Neural progenitor cell (in vitro differentiated cells): ENCODE data around the gene PLXNA4. TPM values are rescaled to one million over a fixed set of nuclear protein-coding genes. Genes with fewer than 3 reads are reported as not detected.

Source experiments
- DNase-seq: peaks from one replicate; pipeline ENCODE4 v3.0.0-alpha.2; 2016; ENCODE audit warnings: low spot score
- H2AFZ ChIP-seq: fragments of 200-600 bp; sonication (generic); replicated peaks from 2 replicates; pipeline ENCODE4 v1.6.1; 2016; ENCODE audit warnings: antibody characterized with exemption
- H3F3A ChIP-seq: fragments of 200-600 bp; sonication (generic); 2 replicates; pipeline ENCODE4 v1.6.1; 2016; ENCODE audit warnings: antibody characterized with exemption, low read depth
- H3K27ac ChIP-seq: fragments of 200-600 bp; sonication (generic); 2 replicates; pipeline ENCODE4 v1.5.1; 2016; ENCODE audit warnings: mild to moderate bottlenecking
- H3K27me3 ChIP-seq: fragments of 200-600 bp; sonication (generic); 2 replicates; pipeline ENCODE4 v1.6.1; 2016; ENCODE audit warnings: mild to moderate bottlenecking, moderate library complexity
- H3K36me3 ChIP-seq: fragments of 200-600 bp; sonication (generic); 2 replicates; pipeline ENCODE4 v1.5.1; 2016
- H3K4me1 ChIP-seq: fragments of 200-600 bp; sonication (generic); 2 replicates; pipeline ENCODE4 v1.6.1; 2016; ENCODE audit warnings: mixed run types
- H3K4me2 ChIP-seq: fragments of 200-600 bp; sonication (generic); 2 replicates; pipeline ENCODE4 v1.6.1; 2016
- H3K4me3 ChIP-seq: fragments of 200-600 bp; sonication (generic); 2 replicates; pipeline ENCODE4 v1.5.1; 2016
- H3K79me2 ChIP-seq: fragments of 200-600 bp; sonication (generic); 2 replicates; pipeline ENCODE4 v1.6.1; 2016; ENCODE audit warnings: low read depth
- H3K9ac ChIP-seq: fragments of 200-600 bp; sonication (generic); 2 replicates; pipeline ENCODE4 v1.6.1; 2016
- H3K9me3 ChIP-seq: fragments of 200-600 bp; sonication (generic); 2 replicates; pipeline ENCODE4 v1.5.1; 2016; ENCODE audit warnings: low read depth
- H4K20me1 ChIP-seq: fragments of 200-600 bp; sonication (generic); 2 replicates; pipeline ENCODE4 v1.6.1; 2016; ENCODE audit warnings: low read depth
- H3K27ac Mint-ChIP-seq: 3 replicates; pipeline ENCODE4 v1.8.0; 2021; ENCODE audit warnings: mixed read lengths
- H3K27me3 Mint-ChIP-seq: 2 replicates; pipeline ENCODE4 v1.8.0; 2022; ENCODE audit warnings: low read depth, mild to moderate bottlenecking, inconsistent platforms, moderate library complexity, mixed read lengths; ENCODE audit not compliant: insufficient read depth
- H3K36me3 Mint-ChIP-seq: 3 replicates; pipeline ENCODE4 v1.8.0; 2021; ENCODE audit warnings: mixed read lengths
- H3K4me1 Mint-ChIP-seq: 3 replicates; pipeline ENCODE4 v1.8.0; 2021; ENCODE audit warnings: mixed read lengths
- H3K4me3 Mint-ChIP-seq: 3 replicates; pipeline ENCODE4 v1.8.0; 2021; ENCODE audit warnings: mild to moderate bottlenecking, moderate library complexity, mixed read lengths
- H3K9me3 Mint-ChIP-seq: 3 replicates; pipeline ENCODE4 v1.8.0; 2020; ENCODE audit warnings: mixed read lengths
- CTCF ChIP-seq: fragments of 200-600 bp; sonication (generic); IDR thresholded peaks from 2 replicates; pipeline ENCODE4 v1.5.1; 2017; ENCODE audit warnings: antibody characterized with exemption, mild to moderate bottlenecking
- EZH2 ChIP-seq: fragments of 200-600 bp; sonication (generic); IDR thresholded peaks from 2 replicates; pipeline ENCODE4 v1.6.1; 2017; ENCODE audit warnings: antibody characterized with exemption, mild to moderate bottlenecking, moderate library complexity
- EZH2phosphoT487 ChIP-seq: fragments of 200-600 bp; sonication (generic); IDR thresholded peaks from 2 replicates; pipeline ENCODE4 v1.6.1; 2017; ENCODE audit warnings: antibody characterized with exemption
- total RNA-seq: library from RNA; depleted of rRNA; stranded (reverse); fragments of >200 nt; gene quantifications from 2 replicates; pipeline ENCODE4 v1.2.3, GENCODE V29; 2015; ENCODE audit warnings: low replicate concordance

The PLXNA4 gene
- total RNA-seq, 1 donor from 2014 or later = 0.49 TPM

GRCh38 chr7:132145466-132145865 is 430.8 kb downstream of the PLXNA4 start:
- Mint-ChIP-seq H3K27me3 (peaks cover 7% of the 10 kb centered on the region), H3K27ac (no peak overlapping the region)
- H3K4me2 ChIP-seq = no peak overlapping the region

DNA sequence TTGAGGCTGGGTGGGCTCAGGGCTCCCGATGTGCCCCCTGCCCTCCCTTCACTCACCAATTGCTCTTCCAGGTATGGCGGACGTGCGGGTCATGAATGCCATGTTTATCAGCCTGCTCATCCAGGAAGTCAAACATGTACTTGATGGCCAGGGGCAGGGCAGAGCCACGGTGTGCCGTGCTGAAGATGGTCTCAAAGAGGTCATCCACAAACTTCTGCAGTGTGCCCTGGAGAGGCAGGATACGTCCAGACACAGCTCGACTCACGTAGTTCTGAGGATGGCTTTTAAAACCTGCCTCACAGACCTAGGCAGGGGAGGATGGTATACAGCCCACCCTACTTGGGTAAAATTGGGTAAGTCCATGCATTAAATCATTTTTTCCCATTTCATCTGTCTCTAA is 431.2 kb downstream of the PLXNA4 start:
- no peaks in the 10 kb centered on the region for H3K9me3 ChIP-seq
- H3K79me2 ChIP-seq = no peaks in the 10 kb centered on the region
- peaks cover 21% of the 10 kb centered on the region for H3K4me1 ChIP-seq
- no peak overlapping the region for H3K27ac ChIP-seq
- H3K27me3 Mint-ChIP-seq = peaks cover 7% of the 10 kb centered on the region
- no peak overlapping the region for H3K4me2 ChIP-seq
- TF ChIP-seq EZH2 (no peak), CTCF (no peak), EZH2phosphoT487 (no peak)
- H3F3A ChIP-seq = no peaks in the 10 kb centered on the region
- no peak overlapping the region for H3K4me3 ChIP-seq
- no peak overlapping the region for H3K4me3 Mint-ChIP-seq
- no peak overlapping the region for H2AFZ ChIP-seq
- H3K27ac Mint-ChIP-seq = no peak overlapping the region
- peaks cover 19% of the 10 kb centered on the region for H3K4me1 Mint-ChIP-seq
- peaks cover 3% of the 10 kb centered on the region for H3K9me3 Mint-ChIP-seq
- H3K27me3 ChIP-seq = no peaks in the 10 kb centered on the region
- H3K9ac ChIP-seq = no peak overlapping the region
- no peaks in the 10 kb centered on the region for H3K36me3 Mint-ChIP-seq
- H4K20me1 ChIP-seq = no peaks in the 10 kb centered on the region
- no peaks in the 10 kb centered on the region for H3K36me3 ChIP-seq
- no peak for DNase-seq

More at GRCh38 chr7:132145466-132145865, 430.8 kb downstream of the PLXNA4 start:
- Histone ChIP-seq H3K27ac (no peak overlapping the region), H3K4me3 (no peak overlapping the region), H3K27me3 (no peaks in the 10 kb centered on the region), H3K9me3 (no peaks in the 10 kb centered on the region), H3K79me2 (no peaks in the 10 kb centered on the region), H4K20me1 (no peaks in the 10 kb centered on the region), H3K9ac (no peak overlapping the region), H3K36me3 (no peaks in the 10 kb centered on the region), H2AFZ (no peak overlapping the region), H3K4me1 (peaks cover 17% of the 10 kb centered on the region), H3F3A (no peaks in the 10 kb centered on the region)
- Mint-ChIP-seq H3K36me3 (no peaks in the 10 kb centered on the region), H3K4me1 (peaks cover 15% of the 10 kb centered on the region), H3K4me3 (no peak overlapping the region), H3K9me3 (peaks cover 3% of the 10 kb centered on the region)
- TF ChIP-seq CTCF = no peak
- no peak for TF ChIP-seq EZH2
- TF ChIP-seq EZH2phosphoT487 = no peak
- peak; percentile 56 for DNase-seq

GRCh38 chr7:132142006-132142405 is 434.3 kb downstream of the PLXNA4 start:
- H3K79me2 ChIP-seq = no peaks in the 10 kb centered on the region
- H3K4me2 ChIP-seq = no peak overlapping the region
- no peaks in the 10 kb centered on the region for H3F3A ChIP-seq
- peaks cover 5% of the 10 kb centered on the region for H3K27me3 Mint-ChIP-seq
- H3K27ac Mint-ChIP-seq = no peak overlapping the region
- no peak overlapping the region for H3K9ac ChIP-seq
- no peak overlapping the region for H2AFZ ChIP-seq
- no peak overlapping the region for H3K27ac ChIP-seq
- TF ChIP-seq EZH2phosphoT487 (no peak), EZH2 (no peak), CTCF (no peak)
- no peaks in the 10 kb centered on the region for H3K36me3 Mint-ChIP-seq
- no peak overlapping the region for H3K4me3 ChIP-seq
- H3K27me3 ChIP-seq = no peaks in the 10 kb centered on the region
- no peaks in the 10 kb centered on the region for H4K20me1 ChIP-seq
- H3K4me3 Mint-ChIP-seq = no peak overlapping the region
- H3K4me1 Mint-ChIP-seq = peaks cover 34% of the 10 kb centered on the region
- no peaks in the 10 kb centered on the region for H3K9me3 ChIP-seq
- peaks cover 3% of the 10 kb centered on the region for H3K9me3 Mint-ChIP-seq
- H3K4me1 ChIP-seq = peaks cover 38% of the 10 kb centered on the region
- H3K36me3 ChIP-seq = no peaks in the 10 kb centered on the region
- no peak for DNase-seq
